Measurements from ENCODE around the gene PKP4. TPM values are rescaled to one million over a fixed set of nuclear protein-coding genes. Genes with fewer than 3 reads are reported as not detected.

Gene PKP4
- total and polyA plus RNA-seq, 2 donors (not counting 1 experiment from before 2014, with no cell fraction given) = 2.0 to 13.3 TPM

DNA sequence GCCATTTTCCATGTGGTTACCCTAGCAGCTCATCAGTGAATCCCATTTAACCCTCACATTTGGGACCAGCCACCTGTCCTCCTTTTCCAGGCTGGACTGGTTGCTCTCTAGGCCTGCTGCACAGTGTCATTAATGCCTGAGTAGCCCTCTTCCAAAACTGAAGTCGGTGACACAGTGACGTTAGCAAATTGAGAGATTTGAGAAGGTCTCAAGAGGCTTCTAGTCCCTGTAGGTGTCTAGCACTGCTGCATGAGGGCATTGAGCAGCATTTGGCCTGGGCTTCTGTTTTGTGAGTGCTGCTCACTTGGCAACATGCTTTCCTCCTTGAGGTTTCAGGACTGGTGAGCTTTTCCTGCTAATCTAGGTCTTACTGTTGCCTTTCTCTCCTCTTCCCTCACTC, 36.7 kb downstream of the PKP4 start:
- H3K4me2 ChIP-seq (replicated peaks; ENCODE audit: low read depth, low read length, poor library complexity, severe bottlenecking) = no peak overlapping the region
- Mint-ChIP-seq H3K27me3 (no peaks in the 10 kb centered on the region), H3K4me1 (no peaks in the 10 kb centered on the region), H3K27ac (no peak overlapping the region), H3K4me3 (no peak overlapping the region), H3K9me3 (ENCODE audit: insufficient read depth) (no peaks in the 10 kb centered on the region)
- ATAC-seq (ENCODE audit: low read depth) (no peak), DNase-seq (no peak)
- no peak overlapping the region for H3K27ac ChIP-seq (ENCODE audit: low read length in 2 of 2)
- H3K36me3 ChIP-seq (replicated peaks in 1 of 2; ENCODE audit: control extremely low read depth in 1 of 2, control insufficient read depth in 1 of 2, extremely low read depth in 1 of 2, insufficient read depth in 2 of 2, low read length in 1 of 2) = no peaks in the 10 kb centered on the region
- H3K9me3 ChIP-seq (ENCODE audit: control extremely low read depth in 1 of 3, control insufficient read depth in 2 of 3, insufficient read depth in 1 of 3, low read length in 2 of 3) = no peaks in the 10 kb centered on the region
- H3K9ac ChIP-seq (ENCODE audit: low read length) = no peak overlapping the region
- no peaks in the 10 kb centered on the region for H3K27me3 ChIP-seq (replicated peaks in 1 of 4; ENCODE audit: control extremely low read depth in 1 of 4, control insufficient read depth in 3 of 4, insufficient read depth in 4 of 4, low read length in 3 of 4)
- POLR2A ChIA-PET = no interaction called here
- H3K79me2 ChIP-seq (ENCODE audit: control insufficient read depth, insufficient read depth, low read length) = no peaks in the 10 kb centered on the region
- H3K4me3 ChIP-seq (ENCODE audit: control extremely low read depth in 1 of 5, extremely low read depth in 1 of 5, insufficient read depth in 1 of 5, low read depth in 2 of 5, low read length in 4 of 5) = no peak overlapping the region
- no peaks in the 10 kb centered on the region for H3K4me1 ChIP-seq (ENCODE audit: control insufficient read depth in 2 of 2, insufficient read depth in 2 of 2, low read length in 2 of 2)
- H2AFZ ChIP-seq (ENCODE audit: insufficient read depth, low read depth, low read length, poor library complexity, severe bottlenecking) = no peak overlapping the region
- WGBS (ENCODE audit: insufficient coverage) = 20% methylated on average over 2 of the region's 2 CpGs
- CTCF ChIA-PET = interaction anchor here (0.7 kb wide), 1 partner anchor 162 kb away, joined by 4 read pairs; no protein-coding TSS in a partner anchor
- H4K20me1 ChIP-seq (ENCODE audit: control insufficient read depth, insufficient read depth, low read length, poor library complexity, severe bottlenecking) = no peaks in the 10 kb centered on the region
- TF ChIP-seq, protein P1, sequence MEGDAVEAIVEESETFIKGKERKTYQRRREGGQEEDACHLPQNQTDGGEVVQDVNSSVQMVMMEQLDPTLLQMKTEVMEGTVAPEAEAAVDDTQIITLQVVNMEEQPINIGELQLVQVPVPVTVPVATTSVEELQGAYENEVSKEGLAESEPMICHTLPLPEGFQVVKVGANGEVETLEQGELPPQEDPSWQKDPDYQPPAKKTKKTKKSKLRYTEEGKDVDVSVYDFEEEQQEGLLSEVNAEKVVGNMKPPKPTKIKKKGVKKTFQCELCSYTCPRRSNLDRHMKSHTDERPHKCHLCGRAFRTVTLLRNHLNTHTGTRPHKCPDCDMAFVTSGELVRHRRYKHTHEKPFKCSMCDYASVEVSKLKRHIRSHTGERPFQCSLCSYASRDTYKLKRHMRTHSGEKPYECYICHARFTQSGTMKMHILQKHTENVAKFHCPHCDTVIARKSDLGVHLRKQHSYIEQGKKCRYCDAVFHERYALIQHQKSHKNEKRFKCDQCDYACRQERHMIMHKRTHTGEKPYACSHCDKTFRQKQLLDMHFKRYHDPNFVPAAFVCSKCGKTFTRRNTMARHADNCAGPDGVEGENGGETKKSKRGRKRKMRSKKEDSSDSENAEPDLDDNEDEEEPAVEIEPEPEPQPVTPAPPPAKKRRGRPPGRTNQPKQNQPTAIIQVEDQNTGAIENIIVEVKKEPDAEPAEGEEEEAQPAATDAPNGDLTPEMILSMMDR (IDR thresholded peaks at IDR 0.05) = no peak
- TF ChIP-seq EZH2 (IDR thresholded peaks at IDR 0.05; ENCODE audit: borderline replicate concordance, insufficient read depth, low read depth, low read length, poor library complexity, severe bottlenecking) = no peak
- intact Hi-C loops (cut with micrococcal nuclease) = no loop called here

DNA sequence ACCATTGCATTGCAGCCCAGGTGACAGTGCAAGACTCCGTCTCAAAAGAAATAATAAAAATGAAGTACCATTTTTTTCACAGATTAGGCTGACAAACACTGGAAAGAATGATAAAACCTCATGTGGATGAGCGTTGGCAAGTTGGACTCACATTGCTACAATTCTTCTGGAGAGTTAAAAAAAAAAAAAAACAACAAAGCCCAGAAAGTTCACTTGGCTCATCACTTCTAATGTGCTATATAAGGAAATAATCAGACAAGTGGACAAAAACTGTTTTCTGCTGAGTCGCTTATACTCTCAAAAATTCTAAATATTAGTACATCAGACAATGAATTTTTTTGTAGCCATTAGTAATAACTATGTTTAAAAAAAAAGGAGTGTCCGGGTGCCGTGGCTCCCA, 38.4 kb downstream of the PKP4 start:
- Histone ChIP-seq H3K79me2 (ENCODE audit: control insufficient read depth, insufficient read depth, low read length) (no peaks in the 10 kb centered on the region), H3K36me3 (replicated peaks in 1 of 2; ENCODE audit: control extremely low read depth in 1 of 2, control insufficient read depth in 1 of 2, extremely low read depth in 1 of 2, insufficient read depth in 2 of 2, low read length in 1 of 2) (no peaks in the 10 kb centered on the region), H4K20me1 (ENCODE audit: control insufficient read depth, insufficient read depth, low read length, poor library complexity, severe bottlenecking) (no peaks in the 10 kb centered on the region), H3K27ac (ENCODE audit: low read length in 2 of 2) (no peak overlapping the region), H3K9ac (ENCODE audit: low read length) (no peak overlapping the region), H3K27me3 (replicated peaks in 1 of 4; ENCODE audit: control extremely low read depth in 1 of 4, control insufficient read depth in 3 of 4, insufficient read depth in 4 of 4, low read length in 3 of 4) (no peaks in the 10 kb centered on the region), H3K4me2 (replicated peaks; ENCODE audit: low read depth, low read length, poor library complexity, severe bottlenecking) (no peak overlapping the region), H3K4me1 (ENCODE audit: control insufficient read depth in 2 of 2, insufficient read depth in 2 of 2, low read length in 2 of 2) (no peaks in the 10 kb centered on the region), H2AFZ (ENCODE audit: insufficient read depth, low read depth, low read length, poor library complexity, severe bottlenecking) (no peak overlapping the region), H3K9me3 (ENCODE audit: control extremely low read depth in 1 of 3, control insufficient read depth in 2 of 3, insufficient read depth in 1 of 3, low read length in 2 of 3) (no peaks in the 10 kb centered on the region), H3K4me3 (ENCODE audit: control extremely low read depth in 1 of 5, extremely low read depth in 1 of 5, insufficient read depth in 1 of 5, low read depth in 2 of 5, low read length in 4 of 5) (no peak overlapping the region)
- CTCF ChIA-PET = no interaction called here
- no peak overlapping the region for H3K4me3 Mint-ChIP-seq
- no peak for ATAC-seq (ENCODE audit: low read depth)
- TF ChIP-seq EZH2 (IDR thresholded peaks at IDR 0.05; ENCODE audit: borderline replicate concordance, insufficient read depth, low read depth, low read length, poor library complexity, severe bottlenecking) = no peak
- TF ChIP-seq, protein P1 (IDR thresholded peaks at IDR 0.05) = no peak
- no peaks in the 10 kb centered on the region for H3K9me3 Mint-ChIP-seq (ENCODE audit: insufficient read depth)
- no peaks in the 10 kb centered on the region for H3K4me1 Mint-ChIP-seq
- WGBS (ENCODE audit: insufficient coverage) = 100% methylated on average over 2 of the region's 5 CpGs
- H3K27me3 Mint-ChIP-seq = no peaks in the 10 kb centered on the region
- no peak overlapping the region for H3K27ac Mint-ChIP-seq
- POLR2A ChIA-PET = no interaction called here
- intact Hi-C loops (cut with micrococcal nuclease) = no loop called here
- no peak for DNase-seq
